OCI-LY7 (cell line): Measurements from ENCODE around the gene ZNF593OS.

ENCODE experiments used
- EZH2phosphoT487 ChIP-seq: fragments of 200-600 bp; sonication (generic); IDR thresholded peaks from 2 replicates; pipeline ENCODE4 v1.6.1; 2018; ENCODE audit warnings: low read depth, borderline replicate concordance, mild to moderate bottlenecking, mixed run types, antibody characterized with exemption, low read length, moderate library complexity, mixed read lengths
- TF ChIP-seq, protein P1 (sequence below): fragments of 200-600 bp; sonication (generic); conservative IDR thresholded peaks from 2 replicates; pipeline ENCODE4 v1.5.1; 2014; ENCODE audit warnings: mild to moderate bottlenecking, antibody characterized with exemption, low read length, moderate library complexity, mixed read lengths

DNA sequence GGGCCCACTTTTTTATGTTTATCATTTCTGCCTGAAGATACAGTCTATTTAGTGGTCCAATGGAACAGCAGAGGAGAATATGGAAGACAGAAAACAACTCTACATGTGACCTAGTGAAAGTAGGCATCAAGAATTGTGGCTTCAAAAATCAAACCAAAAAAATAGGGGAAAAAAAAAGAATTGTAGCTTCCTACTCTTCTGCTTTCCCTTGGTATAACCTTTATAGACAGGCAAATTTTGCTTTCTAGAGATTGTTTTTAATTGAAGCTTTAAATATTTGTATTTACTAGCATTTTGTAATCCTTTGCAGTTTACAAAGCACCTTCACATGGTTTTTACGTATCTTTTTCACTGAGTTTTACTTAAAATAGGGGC, 45.7 kb downstream of the ZNF593OS start:
- TF ChIP-seq, protein P1, sequence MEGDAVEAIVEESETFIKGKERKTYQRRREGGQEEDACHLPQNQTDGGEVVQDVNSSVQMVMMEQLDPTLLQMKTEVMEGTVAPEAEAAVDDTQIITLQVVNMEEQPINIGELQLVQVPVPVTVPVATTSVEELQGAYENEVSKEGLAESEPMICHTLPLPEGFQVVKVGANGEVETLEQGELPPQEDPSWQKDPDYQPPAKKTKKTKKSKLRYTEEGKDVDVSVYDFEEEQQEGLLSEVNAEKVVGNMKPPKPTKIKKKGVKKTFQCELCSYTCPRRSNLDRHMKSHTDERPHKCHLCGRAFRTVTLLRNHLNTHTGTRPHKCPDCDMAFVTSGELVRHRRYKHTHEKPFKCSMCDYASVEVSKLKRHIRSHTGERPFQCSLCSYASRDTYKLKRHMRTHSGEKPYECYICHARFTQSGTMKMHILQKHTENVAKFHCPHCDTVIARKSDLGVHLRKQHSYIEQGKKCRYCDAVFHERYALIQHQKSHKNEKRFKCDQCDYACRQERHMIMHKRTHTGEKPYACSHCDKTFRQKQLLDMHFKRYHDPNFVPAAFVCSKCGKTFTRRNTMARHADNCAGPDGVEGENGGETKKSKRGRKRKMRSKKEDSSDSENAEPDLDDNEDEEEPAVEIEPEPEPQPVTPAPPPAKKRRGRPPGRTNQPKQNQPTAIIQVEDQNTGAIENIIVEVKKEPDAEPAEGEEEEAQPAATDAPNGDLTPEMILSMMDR, result no peak
- no peak for TF ChIP-seq EZH2phosphoT487
